Neural progenitor cell (in vitro differentiated cells): ENCODE results near the gene NCOA4. TPM values are rescaled to one million over a fixed set of nuclear protein-coding genes. Genes with fewer than 3 reads are reported as not detected.

Experiments used
- DNase-seq: peaks from one replicate; pipeline ENCODE4 v3.0.0-alpha.2; 2016; ENCODE audit warnings: low spot score
- H2AFZ ChIP-seq: fragments of 200-600 bp; sonication (generic); replicated peaks from 2 replicates; pipeline ENCODE4 v1.6.1; 2016; ENCODE audit warnings: antibody characterized with exemption
- H3F3A ChIP-seq: fragments of 200-600 bp; sonication (generic); 2 replicates; pipeline ENCODE4 v1.6.1; 2016; ENCODE audit warnings: antibody characterized with exemption, low read depth
- H3K27ac ChIP-seq: fragments of 200-600 bp; sonication (generic); 2 replicates; pipeline ENCODE4 v1.5.1; 2016; ENCODE audit warnings: mild to moderate bottlenecking
- H3K27me3 ChIP-seq: fragments of 200-600 bp; sonication (generic); 2 replicates; pipeline ENCODE4 v1.6.1; 2016; ENCODE audit warnings: mild to moderate bottlenecking, moderate library complexity
- H3K36me3 ChIP-seq: fragments of 200-600 bp; sonication (generic); 2 replicates; pipeline ENCODE4 v1.5.1; 2016
- H3K4me1 ChIP-seq: fragments of 200-600 bp; sonication (generic); 2 replicates; pipeline ENCODE4 v1.6.1; 2016; ENCODE audit warnings: mixed run types
- H3K4me2 ChIP-seq: fragments of 200-600 bp; sonication (generic); 2 replicates; pipeline ENCODE4 v1.6.1; 2016
- H3K4me3 ChIP-seq: fragments of 200-600 bp; sonication (generic); 2 replicates; pipeline ENCODE4 v1.5.1; 2016
- H3K79me2 ChIP-seq: fragments of 200-600 bp; sonication (generic); 2 replicates; pipeline ENCODE4 v1.6.1; 2016; ENCODE audit warnings: low read depth
- H3K9ac ChIP-seq: fragments of 200-600 bp; sonication (generic); 2 replicates; pipeline ENCODE4 v1.6.1; 2016
- H3K9me3 ChIP-seq: fragments of 200-600 bp; sonication (generic); 2 replicates; pipeline ENCODE4 v1.5.1; 2016; ENCODE audit warnings: low read depth
- H4K20me1 ChIP-seq: fragments of 200-600 bp; sonication (generic); 2 replicates; pipeline ENCODE4 v1.6.1; 2016; ENCODE audit warnings: low read depth
- H3K27ac Mint-ChIP-seq: 3 replicates; pipeline ENCODE4 v1.8.0; 2021; ENCODE audit warnings: mixed read lengths
- H3K27me3 Mint-ChIP-seq: 2 replicates; pipeline ENCODE4 v1.8.0; 2022; ENCODE audit warnings: low read depth, mild to moderate bottlenecking, inconsistent platforms, moderate library complexity, mixed read lengths; ENCODE audit not compliant: insufficient read depth
- H3K36me3 Mint-ChIP-seq: 3 replicates; pipeline ENCODE4 v1.8.0; 2021; ENCODE audit warnings: mixed read lengths
- H3K4me1 Mint-ChIP-seq: 3 replicates; pipeline ENCODE4 v1.8.0; 2021; ENCODE audit warnings: mixed read lengths
- H3K4me3 Mint-ChIP-seq: 3 replicates; pipeline ENCODE4 v1.8.0; 2021; ENCODE audit warnings: mild to moderate bottlenecking, moderate library complexity, mixed read lengths
- H3K9me3 Mint-ChIP-seq: 3 replicates; pipeline ENCODE4 v1.8.0; 2020; ENCODE audit warnings: mixed read lengths
- CTCF ChIP-seq: fragments of 200-600 bp; sonication (generic); IDR thresholded peaks from 2 replicates; pipeline ENCODE4 v1.5.1; 2017; ENCODE audit warnings: antibody characterized with exemption, mild to moderate bottlenecking
- EZH2 ChIP-seq: fragments of 200-600 bp; sonication (generic); IDR thresholded peaks from 2 replicates; pipeline ENCODE4 v1.6.1; 2017; ENCODE audit warnings: antibody characterized with exemption, mild to moderate bottlenecking, moderate library complexity
- EZH2phosphoT487 ChIP-seq: fragments of 200-600 bp; sonication (generic); IDR thresholded peaks from 2 replicates; pipeline ENCODE4 v1.6.1; 2017; ENCODE audit warnings: antibody characterized with exemption
- total RNA-seq: library from RNA; depleted of rRNA; stranded (reverse); fragments of >200 nt; gene quantifications from 2 replicates; pipeline ENCODE4 v1.2.3, GENCODE V29; 2015; ENCODE audit warnings: low replicate concordance

Gene NCOA4
- total RNA-seq, 1 donor from 2014 or later = 91.7 TPM

GRCh38 chr10:46014206-46014605 is 16.2 kb downstream of the NCOA4 start:
- peaks cover 2% of the 10 kb centered on the region for H4K20me1 ChIP-seq
- DNase-seq = no peak
- no peaks in the 10 kb centered on the region for H3K9me3 Mint-ChIP-seq
- TF ChIP-seq EZH2 (no peak), EZH2phosphoT487 (no peak), CTCF (no peak)
- no peak overlapping the region for H3K4me2 ChIP-seq
- no peak overlapping the region for H3K9ac ChIP-seq
- no peaks in the 10 kb centered on the region for H3K4me1 Mint-ChIP-seq
- peaks cover 26% of the 10 kb centered on the region for H3K36me3 Mint-ChIP-seq
- no peaks in the 10 kb centered on the region for H3K9me3 ChIP-seq
- no peak overlapping the region for H3K4me3 ChIP-seq
- H3K4me1 ChIP-seq = no peaks in the 10 kb centered on the region
- no peaks in the 10 kb centered on the region for H3K27me3 ChIP-seq
- no peak overlapping the region for H3K27ac Mint-ChIP-seq
- no peak overlapping the region for H2AFZ ChIP-seq
- peaks cover 3% of the 10 kb centered on the region for H3F3A ChIP-seq
- H3K79me2 ChIP-seq = peaks cover 20% of the 10 kb centered on the region
- H3K36me3 ChIP-seq = peaks cover 4% of the 10 kb centered on the region
- H3K4me3 Mint-ChIP-seq = no peak overlapping the region
- H3K27me3 Mint-ChIP-seq = peaks cover 2% of the 10 kb centered on the region
- no peak overlapping the region for H3K27ac ChIP-seq

- no peak overlapping the region for H3K27ac Mint-ChIP-seq
- H3K36me3 ChIP-seq = peaks cover 14% of the 10 kb centered on the region
- H3K9ac ChIP-seq = no peak overlapping the region
- H3K4me1 ChIP-seq = no peaks in the 10 kb centered on the region
- peaks cover 3% of the 10 kb centered on the region for H3F3A ChIP-seq
- no peak overlapping the region for H3K4me3 Mint-ChIP-seq
- H3K27ac ChIP-seq = no peak overlapping the region
- no peaks in the 10 kb centered on the region for H4K20me1 ChIP-seq
- peaks cover 34% of the 10 kb centered on the region for H3K36me3 Mint-ChIP-seq
- no peak overlapping the region for H3K4me2 ChIP-seq
- H3K79me2 ChIP-seq = peaks cover 5% of the 10 kb centered on the region
- H3K9me3 ChIP-seq = no peaks in the 10 kb centered on the region
- no peaks in the 10 kb centered on the region for H3K9me3 Mint-ChIP-seq
- no peak overlapping the region for H2AFZ ChIP-seq
- H3K27me3 Mint-ChIP-seq = peaks cover 2% of the 10 kb centered on the region
- TF ChIP-seq EZH2 (no peak), EZH2phosphoT487 (no peak), CTCF (no peak)
- no peaks in the 10 kb centered on the region for H3K4me1 Mint-ChIP-seq
- no peak for DNase-seq
- H3K27me3 ChIP-seq = no peaks in the 10 kb centered on the region
- no peak overlapping the region for H3K4me3 ChIP-seq
These were observed 17.7 kb downstream of the NCOA4 start for GRCh38 chr10:46012746-46013145.

GRCh38 chr10:46006219-46006618 is 24.2 kb downstream of the NCOA4 start:
- H3K9ac ChIP-seq = no peak overlapping the region
- H3K4me3 Mint-ChIP-seq = no peak overlapping the region
- no peak for DNase-seq
- no peak overlapping the region for H3K4me3 ChIP-seq
- no peak overlapping the region for H3K4me2 ChIP-seq
- H3K36me3 ChIP-seq = peaks cover 16% of the 10 kb centered on the region
- H3K36me3 Mint-ChIP-seq = peaks cover 39% of the 10 kb centered on the region
- H3K27ac ChIP-seq = no peak overlapping the region
- no peaks in the 10 kb centered on the region for H3K9me3 Mint-ChIP-seq
- peaks cover 2% of the 10 kb centered on the region for H3K27me3 Mint-ChIP-seq
- H3K79me2 ChIP-seq = no peaks in the 10 kb centered on the region
- no peaks in the 10 kb centered on the region for H3F3A ChIP-seq
- no peak overlapping the region for H3K27ac Mint-ChIP-seq
- TF ChIP-seq EZH2phosphoT487 (no peak), EZH2 (no peak), CTCF (no peak)
- H3K4me1 ChIP-seq = no peaks in the 10 kb centered on the region
- no peaks in the 10 kb centered on the region for H3K4me1 Mint-ChIP-seq
- no peaks in the 10 kb centered on the region for H3K9me3 ChIP-seq
- no peak overlapping the region for H2AFZ ChIP-seq
- no peaks in the 10 kb centered on the region for H4K20me1 ChIP-seq
- no peaks in the 10 kb centered on the region for H3K27me3 ChIP-seq
